T1000 (cell line): ENCODE measurements around the gene SLC26A9.

Experiments used
- DNase-seq: peaks from one replicate; lab custom pipeline; 2025; ENCODE audit warnings: mixed read lengths; lab: John Stamatoyannopoulos, UW

SLC26A9 gene, protein sequence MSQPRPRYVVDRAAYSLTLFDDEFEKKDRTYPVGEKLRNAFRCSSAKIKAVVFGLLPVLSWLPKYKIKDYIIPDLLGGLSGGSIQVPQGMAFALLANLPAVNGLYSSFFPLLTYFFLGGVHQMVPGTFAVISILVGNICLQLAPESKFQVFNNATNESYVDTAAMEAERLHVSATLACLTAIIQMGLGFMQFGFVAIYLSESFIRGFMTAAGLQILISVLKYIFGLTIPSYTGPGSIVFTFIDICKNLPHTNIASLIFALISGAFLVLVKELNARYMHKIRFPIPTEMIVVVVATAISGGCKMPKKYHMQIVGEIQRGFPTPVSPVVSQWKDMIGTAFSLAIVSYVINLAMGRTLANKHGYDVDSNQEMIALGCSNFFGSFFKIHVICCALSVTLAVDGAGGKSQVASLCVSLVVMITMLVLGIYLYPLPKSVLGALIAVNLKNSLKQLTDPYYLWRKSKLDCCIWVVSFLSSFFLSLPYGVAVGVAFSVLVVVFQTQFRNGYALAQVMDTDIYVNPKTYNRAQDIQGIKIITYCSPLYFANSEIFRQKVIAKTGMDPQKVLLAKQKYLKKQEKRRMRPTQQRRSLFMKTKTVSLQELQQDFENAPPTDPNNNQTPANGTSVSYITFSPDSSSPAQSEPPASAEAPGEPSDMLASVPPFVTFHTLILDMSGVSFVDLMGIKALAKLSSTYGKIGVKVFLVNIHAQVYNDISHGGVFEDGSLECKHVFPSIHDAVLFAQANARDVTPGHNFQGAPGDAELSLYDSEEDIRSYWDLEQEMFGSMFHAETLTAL

DNA sequence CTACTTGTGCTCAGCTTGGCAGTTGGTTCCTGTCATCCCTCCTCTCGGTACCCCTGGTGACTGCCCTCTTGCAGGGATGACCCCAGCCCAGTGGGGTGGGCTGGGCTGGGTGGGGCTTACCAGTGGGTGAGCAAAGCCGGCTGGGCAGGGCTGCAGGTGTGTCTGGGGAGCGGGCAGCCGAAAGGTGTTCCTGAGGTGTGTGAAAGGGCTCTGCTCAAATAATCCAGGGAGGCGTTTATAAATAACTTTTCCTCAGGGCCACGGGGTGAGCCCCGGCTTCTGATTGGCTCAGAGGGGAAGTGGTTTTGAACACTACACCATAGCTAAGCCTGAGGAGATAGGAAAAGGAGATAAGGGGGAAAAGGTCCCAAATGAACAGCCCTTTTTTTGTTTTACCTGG, at the start of gene SLC26A9:
TSS of gene SLC26A9 (minus strand) at position 212 of the 400 bp plus-strand sequence. CDS start 7,636 bp downstream, outside the sequence.
- no peak for DNase-seq

DNA sequence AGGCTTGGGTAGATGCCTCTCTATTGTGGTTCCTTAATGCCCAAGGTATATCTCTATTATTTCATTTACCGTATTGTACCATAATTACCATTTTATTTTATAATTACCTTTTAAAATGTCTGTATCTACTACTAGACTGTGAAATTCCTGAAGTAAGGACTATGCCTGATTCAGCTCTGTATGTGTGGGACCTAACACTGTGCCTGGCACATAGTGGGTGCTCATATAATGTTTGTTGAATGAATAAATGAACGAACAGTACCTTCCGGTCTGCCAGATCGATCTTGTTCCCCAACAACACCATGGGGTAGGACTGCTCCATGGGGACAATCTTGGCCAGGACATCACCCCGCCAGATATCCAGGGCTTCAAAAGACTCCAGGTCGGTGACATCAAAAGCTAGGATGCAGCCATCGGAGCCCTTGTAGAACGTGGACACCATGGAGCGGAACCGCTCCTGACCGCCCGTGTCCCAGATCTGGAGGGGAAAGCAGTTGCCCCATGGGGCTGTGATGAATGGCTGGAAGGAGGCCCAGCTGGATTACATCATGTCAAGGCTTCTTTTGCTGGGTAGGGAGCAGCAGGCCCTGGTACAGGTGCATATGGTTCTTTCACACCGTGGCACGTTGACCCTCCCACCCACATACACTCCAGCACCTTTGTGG, 49.1 kb upstream of the SLC26A9 start:
- no peak for DNase-seq

DNA sequence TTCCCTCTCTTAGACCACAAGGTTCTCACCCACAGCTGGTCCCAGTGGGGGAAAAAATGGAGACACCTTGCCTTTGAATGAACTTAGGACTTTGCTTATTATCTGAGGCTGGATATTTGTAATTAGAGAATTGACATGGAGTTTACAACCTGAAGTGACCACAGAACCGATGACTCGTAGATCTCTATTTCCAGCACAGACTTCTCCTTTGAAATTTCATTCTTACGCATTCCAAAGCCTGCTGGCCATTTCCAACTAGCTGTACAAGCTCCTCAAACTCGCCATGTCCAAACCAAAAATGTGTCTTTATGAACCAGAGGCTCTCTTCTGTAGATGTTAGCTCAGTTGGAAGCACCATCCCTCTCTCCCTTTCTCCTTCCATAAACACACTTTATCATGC, 48.0 kb upstream of the SLC26A9 start:
- no peak for DNase-seq

DNA sequence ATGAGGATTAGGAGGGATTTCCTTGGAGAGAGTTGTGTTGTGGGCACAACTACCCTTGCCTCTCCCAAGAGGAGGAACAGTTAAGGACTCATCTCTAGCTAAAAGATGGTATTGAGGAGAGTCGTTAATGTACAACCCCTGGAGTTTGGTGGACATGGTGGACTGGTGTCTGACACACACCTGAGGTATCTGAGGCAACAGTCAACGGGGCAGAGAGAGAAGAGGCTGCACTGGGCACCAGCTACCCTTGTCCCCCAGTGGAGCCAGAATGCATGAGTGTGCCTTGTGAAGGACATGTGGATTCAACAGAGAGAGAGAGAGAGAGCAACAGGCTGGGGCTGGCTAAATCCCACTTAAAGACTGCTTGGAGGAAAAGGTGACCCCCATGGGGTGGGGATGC, 47.0 kb upstream of the SLC26A9 start:
- DNase-seq = no peak

DNA sequence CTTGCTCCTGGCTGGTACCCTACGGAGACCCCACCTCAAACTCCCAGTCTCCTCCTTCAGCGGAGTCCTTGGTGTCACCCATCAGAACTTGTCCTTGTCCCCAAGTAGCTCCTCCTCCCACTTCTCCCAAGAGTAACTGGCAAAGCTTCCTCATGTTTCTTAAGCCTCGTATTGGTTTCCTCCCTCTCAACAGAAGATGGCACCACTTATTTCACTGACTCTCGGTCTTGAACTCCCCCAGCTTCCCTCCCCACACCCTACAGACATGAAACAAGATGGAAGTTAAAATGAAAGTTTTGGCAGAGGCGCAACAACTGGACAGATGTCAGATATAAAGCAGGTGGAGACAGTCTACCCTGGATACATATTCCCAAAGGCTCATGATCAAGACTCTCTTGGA, 46.5 kb upstream of the SLC26A9 start:
- DNase-seq = no peak

DNA sequence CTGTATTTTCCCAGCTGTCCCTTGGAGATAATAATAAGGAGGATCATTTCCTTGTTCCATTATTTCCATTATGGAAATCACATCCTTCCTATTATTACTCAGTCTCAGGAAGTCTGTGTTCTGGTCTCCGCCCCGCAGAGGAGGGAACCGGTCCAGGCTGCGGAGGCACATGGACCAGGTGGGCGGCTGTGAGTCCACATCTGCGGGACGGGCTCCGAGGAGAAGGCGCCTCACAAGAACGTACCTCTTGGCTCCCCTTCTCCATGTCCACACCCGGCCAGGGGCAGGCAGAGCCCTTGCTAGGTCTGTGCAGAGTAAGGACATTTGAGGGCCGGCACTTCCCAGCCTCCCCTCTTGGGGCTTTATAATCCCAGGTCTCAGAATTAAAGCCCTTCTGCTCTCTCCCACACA, 45.3 kb upstream of the SLC26A9 start:
- no peak for DNase-seq

DNA sequence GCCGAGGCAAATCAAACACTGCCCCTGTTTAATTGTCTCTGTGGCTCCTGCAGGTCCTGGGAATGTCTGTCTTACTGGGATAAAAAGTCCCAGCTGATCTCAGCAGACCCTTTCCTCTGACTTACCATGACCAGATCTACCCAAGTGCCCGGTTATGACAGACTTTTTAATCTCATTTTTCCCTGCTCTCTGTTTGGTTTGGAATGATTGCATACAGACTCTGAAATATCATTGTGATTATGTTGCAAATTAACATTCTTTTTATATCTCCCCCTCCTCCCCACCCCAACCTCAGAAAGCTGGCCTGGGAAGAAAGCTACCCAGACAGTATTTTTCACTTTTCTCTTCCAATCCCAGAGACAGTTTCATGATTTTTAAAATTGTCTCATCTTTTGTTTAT, 43.6 kb upstream of the SLC26A9 start:
- no peak for DNase-seq

DNA sequence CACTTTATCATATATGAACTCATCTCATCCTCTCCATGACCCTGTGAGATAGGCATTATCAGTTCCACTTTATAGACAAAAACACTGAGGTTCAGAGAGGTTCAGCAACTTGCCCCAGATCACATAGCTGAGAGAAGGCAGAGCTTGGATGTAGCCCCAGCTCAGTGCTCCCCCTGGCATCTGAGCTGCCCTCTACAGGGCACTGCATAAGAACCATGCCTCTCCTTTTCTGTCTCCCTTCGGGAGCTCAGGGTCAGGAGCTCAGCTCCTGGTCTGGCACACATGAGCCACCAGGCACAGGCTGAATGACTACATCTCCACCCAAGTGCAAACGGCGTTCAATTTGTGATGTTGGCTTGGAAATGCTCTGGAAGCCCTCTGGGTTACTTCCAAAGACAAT, 43.0 kb upstream of the SLC26A9 start:
- no peak for DNase-seq

DNA sequence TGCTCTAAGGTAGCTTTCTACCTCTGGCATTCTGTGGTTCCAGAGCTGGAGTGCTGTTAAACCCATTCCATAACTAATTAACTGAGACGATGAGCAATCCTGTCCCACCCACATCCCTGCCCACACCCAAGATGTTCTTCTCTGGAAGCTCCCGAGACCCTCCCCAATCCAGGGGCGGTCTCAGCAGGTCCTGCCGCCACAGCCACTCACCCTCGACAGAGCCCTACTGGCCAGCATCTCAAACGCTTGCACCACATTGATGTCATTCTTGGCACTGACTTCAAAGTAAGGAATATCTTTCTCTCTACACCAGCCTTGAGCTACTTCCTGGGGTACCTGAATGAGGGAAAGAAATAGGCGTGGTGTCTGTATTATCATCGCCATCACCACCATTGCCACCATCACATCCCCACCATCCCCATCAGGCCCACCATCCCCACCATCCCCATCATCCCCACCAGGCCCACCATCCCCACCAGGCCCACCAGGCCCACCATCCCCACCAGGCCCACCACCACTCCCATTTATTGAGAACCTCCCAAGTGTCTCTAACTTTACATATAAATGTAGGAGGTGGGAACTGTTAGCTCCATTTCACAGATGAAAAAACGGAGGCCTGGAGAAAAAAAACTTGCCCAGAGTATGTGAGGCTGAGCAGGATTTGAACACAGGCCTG, 42.2 kb upstream of the SLC26A9 start:
- DNase-seq = no peak

DNA sequence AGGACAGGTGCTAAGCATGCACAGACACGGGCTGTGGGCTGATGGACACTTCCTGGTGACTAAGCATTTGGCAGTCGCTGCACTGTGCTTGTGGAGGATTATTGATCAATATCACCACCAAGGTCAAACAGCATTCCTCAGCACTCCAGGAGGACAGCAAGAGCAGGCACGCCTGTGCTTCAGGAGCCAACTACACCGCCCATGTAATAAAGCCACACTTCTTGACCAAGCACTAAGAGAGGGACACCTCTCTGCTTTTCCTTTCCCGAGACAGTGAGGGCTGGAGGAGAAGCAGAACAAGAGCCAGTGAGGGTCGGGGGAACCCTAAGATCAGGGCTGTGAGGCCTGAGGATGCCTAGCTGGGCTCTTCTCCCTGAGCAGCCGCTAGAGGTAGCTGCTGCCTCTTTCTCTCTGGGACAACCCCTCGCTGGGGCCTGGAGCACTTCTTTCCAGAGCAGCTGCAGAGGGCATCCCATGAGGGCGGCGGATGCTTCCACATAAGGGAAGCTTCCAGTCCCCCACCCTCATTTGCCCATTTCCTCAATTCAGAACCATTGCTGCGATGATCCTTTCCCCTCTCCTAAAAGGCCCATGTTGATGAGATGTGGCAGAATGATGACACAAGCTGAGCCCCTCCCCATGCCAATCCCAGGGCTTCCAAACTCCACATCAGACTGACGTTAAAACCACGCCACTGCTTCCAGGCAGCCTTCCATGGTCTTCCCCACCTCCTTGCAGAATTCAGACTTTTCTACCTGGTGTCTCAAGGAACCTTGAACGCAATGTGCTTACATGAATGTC, 40.9 kb upstream of the SLC26A9 start:
- peak; percentile 16 for DNase-seq

DNA sequence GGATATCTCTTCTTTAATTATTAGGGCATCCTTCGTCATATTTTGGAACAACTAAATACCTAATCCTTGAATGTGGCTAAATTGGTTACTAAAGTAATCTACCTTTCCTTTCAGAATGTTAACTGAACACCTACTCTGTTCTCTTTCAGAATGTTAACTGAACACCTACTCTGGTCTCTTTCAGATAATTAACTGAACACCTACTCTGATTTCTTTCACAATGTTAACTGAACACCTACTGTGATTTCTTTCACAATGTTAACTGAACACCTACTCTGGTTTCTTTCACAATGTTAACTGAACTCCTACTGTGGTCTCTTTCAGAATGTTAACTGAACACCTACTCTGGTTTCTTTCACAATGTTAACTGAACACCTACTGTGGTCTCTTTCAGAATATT, 38.0 kb upstream of the SLC26A9 start:
- DNase-seq = no peak

DNA sequence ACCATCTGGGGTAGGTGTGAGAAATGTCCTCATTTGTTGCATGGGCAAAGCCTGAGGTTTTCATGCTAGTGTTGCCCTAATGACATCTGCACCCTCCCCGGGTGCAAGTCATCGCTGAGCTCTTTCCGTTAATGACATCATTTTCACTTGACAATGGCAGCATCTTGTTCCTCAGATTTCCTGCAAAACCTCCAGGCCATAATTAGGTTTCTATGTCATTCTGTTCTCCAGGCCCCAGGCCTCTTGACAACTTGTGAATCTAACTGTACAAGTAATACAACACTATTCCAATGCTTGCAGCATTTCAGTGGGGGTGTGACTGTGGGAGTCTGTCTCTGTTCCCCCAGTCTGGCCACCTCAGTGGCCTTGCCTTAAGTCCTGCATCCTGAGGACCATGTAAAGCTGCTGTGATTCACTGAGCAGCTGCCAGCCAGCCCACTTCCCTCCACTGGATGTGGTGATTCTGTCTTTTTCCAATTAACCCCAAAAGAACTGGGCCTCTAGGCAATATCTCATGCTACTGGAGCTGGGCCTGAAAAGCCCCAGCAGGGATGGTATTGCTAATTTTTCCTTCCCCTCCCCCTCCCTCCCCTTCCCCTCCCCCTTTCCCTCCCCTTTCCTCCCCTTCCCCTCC, 37.1 kb upstream of the SLC26A9 start:
- no peak for DNase-seq

DNA sequence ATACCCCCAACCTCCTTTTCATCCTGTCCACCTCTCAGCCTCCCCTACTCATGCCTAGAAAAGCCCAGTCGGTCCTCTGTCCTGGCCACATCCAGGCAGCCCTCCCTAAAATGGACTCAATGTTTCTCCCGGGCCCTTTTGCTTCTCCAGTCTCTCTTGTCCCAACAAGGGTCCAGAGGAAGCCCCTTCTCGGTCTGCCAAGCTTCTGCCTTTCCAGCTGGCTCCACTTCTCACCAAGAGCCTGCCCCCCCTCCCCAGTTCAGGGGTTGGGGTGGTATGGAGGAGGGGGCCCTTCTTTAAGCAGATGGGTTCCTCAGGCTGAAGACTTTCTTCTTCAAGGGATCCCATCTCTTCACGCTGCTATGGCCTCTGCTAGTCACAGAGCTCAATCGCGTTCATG, 36.0 kb upstream of the SLC26A9 start:
- DNase-seq = no peak

DNA sequence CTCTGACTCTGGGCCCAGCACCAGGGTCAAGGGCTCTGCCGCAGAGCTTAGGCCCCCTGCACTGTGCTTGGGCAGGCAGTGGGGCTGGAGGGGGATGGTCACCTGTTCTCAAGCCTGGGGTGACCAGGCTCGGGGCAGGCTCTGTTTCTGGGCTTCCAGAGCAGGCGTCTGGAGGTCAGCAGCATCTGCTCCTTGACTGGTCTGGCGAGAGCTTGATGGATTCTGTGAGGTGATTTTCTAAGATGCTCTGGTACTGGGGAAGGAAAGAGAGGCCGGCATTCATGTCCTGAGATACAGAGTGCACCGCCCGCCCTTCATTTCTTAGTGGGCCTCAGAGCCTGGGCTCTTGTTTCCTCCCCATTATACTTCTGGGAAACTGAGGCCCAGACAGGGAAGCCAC, 35.4 kb upstream of the SLC26A9 start:
- no peak for DNase-seq

DNA sequence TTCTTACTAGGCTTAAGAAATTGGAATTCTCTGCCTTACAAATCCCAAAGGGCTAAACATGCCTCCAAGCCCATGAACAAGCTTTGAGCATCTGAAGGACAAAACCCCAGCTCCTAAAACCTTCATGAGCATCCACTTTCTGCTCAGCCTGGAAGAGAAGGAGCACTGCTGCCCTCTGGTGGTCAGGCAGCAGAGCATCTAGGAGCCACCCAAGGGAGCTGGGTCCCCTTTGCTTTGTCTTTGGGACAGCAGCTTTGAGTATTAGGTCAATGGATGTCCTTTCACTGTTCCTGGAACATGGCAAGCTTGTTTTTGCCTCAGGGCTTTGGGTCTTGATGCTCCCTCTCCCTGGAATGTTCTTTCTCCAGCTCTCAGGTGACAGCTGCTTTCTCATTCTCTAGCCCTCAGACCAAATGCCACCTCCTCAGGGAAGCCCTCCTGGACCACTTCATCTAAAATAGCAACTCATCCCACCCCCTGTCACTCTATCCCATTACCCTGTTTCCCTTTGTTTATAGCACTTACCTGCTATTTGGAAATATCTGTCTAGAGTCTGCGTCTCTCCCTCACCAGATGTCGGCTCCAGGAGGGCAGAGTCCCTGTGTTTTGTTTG, 34.3 kb upstream of the SLC26A9 start:
- DNase-seq = peak; percentile 54

DNA sequence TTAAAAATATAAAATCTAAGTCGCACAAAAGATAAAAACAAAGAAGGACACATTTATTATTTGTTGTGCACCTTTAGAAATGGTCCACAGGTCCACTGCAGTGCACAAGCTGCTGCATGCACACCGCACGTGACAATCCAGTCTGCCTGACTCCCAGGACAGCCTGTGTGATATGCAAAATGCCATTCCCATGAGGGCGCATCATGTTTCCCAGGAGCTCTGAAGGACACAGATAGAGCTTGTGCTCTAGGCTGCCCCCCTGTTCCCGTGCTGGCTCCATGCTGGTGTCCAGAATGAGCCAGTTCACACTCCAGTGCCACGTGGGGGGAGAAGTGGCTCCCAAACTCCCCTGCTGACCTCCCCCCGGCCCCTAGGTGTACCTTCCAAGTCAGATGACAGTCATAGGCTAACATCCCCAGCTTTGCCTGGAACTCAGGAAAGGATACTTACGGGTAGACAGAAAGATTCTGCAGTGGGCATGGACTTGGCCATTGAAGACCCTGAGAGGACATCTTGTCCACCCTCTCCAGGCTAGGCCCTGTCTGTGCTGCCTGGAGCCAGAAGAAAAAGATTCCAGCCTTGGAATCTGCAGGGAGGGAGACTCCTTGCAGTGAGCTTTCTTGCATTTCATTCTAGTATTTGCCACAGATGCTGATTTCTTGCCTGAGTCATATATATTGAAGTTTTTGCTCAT, 33.6 kb upstream of the SLC26A9 start:
- no peak for DNase-seq

DNA sequence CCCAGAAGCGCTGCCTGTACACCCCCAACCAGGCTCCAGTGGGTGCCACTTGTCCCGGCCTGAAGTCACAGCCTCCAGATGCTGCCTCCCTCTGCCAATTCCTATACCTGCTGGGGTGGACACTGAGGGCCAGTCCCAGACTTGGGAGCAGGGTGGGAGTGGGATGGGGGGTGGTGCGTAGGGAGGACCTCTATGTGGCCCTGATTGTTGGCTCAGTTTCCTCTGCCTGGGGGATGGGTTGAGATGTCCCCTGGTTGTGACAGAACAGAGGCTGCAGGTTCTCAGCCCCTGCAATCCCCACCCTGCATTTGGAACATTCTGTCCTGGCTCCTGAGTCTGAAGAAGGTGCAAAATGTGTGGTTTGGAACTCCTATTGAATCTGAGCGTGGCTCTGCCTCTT, 32.8 kb upstream of the SLC26A9 start:
- DNase-seq = no peak

DNA sequence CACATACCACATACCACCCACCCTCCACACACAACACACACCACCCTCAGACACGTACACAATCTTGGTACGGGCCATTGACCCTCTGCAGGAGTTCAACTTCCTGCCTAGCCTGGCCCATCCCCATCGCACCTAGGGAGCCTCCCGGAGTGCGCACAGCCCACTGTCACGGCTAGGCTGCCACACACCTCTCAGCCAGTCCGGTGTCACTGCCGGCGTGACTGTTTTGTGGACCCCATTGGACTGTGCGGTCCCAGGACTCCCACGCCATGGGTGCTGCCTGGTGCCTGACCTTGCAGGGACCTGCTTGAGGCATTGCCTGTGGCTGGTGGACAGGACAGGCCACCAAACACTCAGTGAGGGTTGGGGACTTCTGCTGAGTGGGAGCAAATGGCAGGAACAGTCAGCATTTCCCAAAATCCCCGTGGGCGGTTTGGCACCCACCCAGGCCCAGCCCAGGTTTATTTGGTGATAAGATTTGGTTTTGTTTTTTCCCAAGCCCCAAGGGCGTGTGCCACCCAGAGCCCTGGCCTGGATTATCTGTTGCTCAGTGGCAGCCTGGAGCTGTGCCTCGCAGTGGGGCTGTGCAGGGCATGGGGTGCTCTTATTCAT, 32.2 kb upstream of the SLC26A9 start:
- DNase-seq = peak; percentile 20

DNA sequence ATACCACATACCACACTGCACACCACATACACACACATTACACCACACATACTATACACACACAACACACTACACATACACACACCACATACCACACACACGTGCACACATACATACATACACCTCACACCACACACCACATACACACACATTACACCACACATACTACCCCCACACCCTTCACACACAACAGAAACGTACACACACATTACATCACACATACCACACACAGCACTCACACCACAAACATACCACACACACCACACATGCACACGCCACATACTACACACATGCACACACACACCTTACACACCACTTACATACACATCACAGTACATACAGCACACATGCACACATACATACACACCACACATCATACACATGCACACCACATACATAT, 31.5 kb upstream of the SLC26A9 start:
- no peak for DNase-seq
